ENCODE data around the gene GABPB1.

Gene GABPB1

DNA sequence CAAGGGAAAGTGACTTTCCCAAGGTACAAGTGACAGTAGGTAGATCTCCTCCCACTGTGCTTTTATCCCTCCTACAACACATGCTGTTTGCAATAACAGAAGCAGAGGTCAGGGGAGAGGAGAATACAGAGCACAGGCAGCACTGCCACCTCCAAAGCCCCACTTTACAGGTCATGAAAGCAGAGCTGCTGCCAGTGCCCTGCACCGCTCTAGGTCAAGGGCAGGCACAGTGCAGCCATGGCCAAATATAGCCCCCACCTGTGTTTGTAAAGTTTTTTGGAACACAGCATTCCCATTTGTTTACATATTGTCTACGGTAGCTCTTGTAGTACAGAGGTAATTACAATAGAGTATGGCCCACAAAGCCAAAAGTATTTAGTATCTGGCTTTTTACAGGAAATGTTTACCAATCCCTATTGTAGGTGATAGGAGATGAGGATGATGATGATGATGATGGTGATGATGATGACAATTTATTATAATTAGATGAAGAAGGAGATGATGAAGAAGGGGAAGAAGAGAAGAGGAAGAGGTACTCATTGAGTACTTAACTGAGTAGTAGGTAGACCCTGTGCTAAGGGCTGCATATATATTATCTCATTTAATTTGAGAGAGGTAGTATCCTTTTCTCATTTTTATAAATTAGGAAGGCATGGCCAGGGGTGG, 109.9 kb downstream of the GABPB1 start:
- in situ Hi-C loops (cut with MboI; ENCODE audit: low sequenced_read_pairs), result no loop called here

DNA sequence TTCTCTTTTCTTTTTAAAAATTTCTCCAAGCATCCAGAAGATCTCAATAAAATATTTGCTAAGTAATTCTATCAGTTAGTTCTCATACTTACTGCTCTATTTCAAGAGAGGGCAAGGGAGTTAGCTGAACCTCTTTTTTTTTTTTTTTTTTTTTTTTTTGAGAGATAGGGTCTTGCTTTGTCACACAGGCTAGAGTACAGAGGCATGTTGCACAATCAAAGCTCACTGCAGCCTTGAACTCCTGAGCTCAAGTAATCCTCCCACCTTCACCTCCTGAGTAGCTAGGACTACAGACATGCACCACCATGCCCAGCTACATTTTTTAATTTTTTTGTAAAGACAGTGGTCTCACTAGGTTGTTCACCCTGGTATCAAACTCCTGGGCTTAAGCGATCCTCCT, 110.8 kb downstream of the GABPB1 start:
- in situ Hi-C loops (cut with MboI; ENCODE audit: low sequenced_read_pairs), result no loop called here

DNA sequence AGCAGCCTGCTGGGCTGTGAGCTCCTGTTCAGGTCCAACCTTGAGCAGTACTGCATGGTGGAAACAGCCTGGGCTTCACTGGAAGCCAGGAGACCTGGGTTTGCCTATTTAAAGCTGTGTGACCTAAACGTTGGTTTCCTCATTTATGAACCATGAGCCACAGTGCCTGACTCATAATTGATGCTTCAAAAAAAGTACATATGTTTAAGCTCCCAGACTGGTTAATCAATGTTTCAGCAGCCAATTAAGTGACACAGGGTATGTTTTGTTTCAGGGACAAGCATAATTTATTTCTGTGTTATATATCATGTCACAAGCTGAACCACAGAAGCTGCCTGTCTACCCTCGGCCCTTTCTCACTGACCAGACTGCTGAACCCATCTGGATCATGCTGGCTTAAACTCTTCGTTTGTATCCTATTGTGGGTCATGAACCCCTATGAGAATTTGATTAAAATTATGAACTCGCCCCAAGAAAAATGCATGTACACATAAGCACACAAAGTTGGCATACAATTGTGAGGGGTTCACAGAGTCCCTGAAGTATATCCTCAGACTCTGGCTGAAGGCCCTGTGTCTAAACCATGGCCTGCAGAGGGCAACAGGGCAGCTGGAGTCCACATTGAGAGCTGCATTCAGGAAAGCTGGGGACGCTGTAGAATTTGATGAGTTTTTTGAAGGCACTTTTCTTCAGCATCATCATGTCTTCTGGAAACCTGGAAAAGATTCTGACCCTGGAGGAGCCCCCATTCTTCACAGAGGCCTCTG, 113.1 kb downstream of the GABPB1 start:
- in situ Hi-C loops (cut with MboI; ENCODE audit: low sequenced_read_pairs), result no loop called here

DNA sequence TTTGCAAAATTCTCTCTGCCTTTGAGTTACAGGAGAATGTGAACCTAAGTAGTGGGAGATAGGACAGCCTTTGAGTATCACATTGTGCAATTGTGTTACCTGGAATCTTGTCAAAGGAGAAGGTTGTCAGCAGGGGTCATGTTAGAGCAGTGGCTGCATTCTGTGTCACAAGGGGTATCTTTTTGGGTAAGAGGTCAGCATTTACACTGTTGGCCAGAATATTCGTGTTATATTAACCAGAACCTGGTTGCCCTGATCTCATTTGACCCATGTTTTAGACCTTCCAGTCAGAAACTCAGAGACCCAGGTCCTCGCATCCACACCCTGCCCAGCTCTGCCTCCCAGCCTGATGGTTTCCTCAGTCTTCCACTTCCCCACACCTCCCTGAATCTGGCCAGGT, 116.7 kb downstream of the GABPB1 start:
- in situ Hi-C loops (cut with MboI; ENCODE audit: low sequenced_read_pairs), result no loop called here

DNA sequence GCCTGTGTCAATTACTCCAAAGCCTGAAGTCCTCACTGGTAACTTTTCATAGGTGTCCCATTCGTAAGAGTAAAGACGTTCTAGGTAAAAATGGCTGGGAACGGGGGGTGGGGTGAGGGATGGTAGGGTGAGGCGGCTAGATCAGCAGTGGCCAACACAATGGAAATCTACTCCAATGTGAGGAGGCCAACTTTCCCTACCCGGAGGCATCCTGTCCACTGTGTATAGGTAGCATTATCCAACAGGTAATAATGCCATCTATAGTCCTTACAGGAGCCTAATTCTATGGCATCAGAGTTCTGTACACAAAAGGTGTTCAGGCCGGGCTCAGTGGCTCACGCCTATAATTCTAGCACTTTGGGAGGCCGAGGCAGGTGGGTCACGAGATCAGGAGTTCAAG, 118.6 kb downstream of the GABPB1 start:
- in situ Hi-C loops (cut with MboI; ENCODE audit: low sequenced_read_pairs), result no loop called here

DNA sequence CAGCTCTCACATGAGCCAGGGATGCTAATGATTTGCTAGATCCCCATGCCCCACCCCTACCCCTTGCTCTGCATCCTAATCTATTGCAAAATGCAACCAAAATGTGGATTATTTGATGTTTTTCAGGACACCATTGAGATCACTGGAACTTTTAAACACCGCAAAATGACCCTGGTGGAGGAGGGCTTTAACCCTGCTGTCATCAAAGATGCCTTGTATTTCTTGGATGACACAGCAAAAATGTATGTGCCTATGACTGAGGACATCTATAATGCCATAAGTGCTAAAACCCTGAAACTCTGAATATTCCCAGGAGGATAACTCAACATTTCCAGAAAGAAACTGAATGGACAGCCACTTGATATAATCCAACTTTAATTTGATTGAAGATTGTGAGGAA, 119.2 kb downstream of the GABPB1 start:
- in situ Hi-C loops (cut with MboI; ENCODE audit: low sequenced_read_pairs), result no loop called here

DNA sequence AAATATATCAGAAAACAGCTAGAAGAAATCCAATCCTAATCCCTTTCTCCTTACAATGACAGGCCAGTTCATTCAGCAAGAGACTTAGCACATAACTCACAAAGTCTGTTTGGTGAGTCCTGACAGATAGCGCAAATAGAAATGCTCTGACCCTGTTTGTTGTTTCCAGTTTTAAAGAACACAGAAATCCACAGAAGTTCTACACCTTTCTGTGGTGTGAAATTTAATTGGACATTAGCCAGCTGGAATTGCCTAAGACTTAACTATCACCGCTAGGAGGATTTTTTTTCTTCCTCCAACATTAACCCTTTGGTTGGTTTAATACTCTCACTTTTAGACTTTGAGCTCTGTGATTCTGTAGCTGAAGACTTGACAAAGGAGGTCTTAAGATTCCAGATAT, 120.2 kb downstream of the GABPB1 start:
- in situ Hi-C loops (cut with MboI; ENCODE audit: low sequenced_read_pairs), result no loop called here

DNA sequence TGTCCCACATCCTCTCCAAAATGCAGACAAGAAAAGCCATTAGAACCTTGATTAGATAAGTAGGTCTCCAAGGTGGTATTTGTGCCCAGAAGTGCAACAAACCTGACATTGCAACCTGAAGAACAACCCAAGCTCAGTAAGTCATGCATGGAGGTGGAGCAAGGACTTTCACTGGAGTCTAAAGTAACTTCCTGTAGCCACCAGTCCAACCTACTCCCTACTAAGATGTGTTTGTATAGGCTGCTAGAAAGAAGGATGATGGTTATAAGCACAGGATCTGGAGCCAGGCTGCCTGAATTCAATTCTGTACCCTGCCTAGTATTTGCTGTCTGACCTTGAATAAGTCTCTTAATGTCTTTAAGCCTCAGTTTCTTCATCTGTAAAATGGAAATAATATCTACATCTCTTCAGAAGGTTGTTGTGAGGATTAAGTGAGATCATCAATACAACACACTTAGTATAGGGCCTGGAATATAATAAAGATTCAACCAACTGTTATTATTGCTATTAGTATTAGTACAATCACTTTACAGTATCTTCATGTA, 121.7 kb downstream of the GABPB1 start:
- in situ Hi-C loops (cut with MboI; ENCODE audit: low sequenced_read_pairs), result no loop called here

DNA sequence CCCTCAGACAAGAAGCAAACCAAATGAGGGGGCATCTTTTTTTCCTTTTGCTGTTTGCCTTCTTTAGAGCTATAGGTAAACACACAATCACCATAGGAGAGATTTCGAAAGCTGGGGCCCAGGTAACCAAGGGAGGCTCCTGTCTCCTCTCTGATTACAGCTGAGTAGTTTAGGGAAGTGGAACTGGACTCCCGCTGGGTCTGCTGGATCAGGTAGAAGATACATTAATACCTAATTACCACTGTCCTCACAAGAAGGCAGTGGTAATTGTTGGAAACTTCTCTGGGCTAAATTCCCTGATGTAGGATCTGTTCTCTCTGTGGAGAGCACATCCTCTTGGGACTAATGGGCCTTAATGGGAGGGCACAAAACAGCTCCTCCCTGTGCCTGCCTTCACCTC, 122.2 kb downstream of the GABPB1 start:
- in situ Hi-C loops (cut with MboI; ENCODE audit: low sequenced_read_pairs), result no loop called here

DNA sequence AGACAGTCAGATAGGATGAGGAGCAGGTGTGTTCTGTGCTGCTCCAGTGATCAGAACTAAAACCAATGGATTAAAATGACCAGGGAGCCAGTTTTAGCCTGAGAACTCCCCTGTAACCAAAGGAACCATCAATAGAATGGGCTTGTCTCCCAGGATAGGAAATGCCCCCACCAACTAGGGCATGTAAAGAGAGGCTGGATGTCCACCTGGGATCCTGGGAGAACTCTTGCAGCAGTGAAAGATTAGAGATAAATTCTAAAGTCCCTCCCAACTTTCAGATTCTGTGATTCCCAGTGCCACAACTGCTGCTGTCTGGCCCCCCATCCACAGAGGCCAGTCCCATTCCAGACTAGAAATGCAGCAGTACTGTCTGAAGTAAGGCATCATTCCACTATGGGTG, 123.2 kb downstream of the GABPB1 start:
- in situ Hi-C loops (cut with MboI; ENCODE audit: low sequenced_read_pairs), result no loop called here

DNA sequence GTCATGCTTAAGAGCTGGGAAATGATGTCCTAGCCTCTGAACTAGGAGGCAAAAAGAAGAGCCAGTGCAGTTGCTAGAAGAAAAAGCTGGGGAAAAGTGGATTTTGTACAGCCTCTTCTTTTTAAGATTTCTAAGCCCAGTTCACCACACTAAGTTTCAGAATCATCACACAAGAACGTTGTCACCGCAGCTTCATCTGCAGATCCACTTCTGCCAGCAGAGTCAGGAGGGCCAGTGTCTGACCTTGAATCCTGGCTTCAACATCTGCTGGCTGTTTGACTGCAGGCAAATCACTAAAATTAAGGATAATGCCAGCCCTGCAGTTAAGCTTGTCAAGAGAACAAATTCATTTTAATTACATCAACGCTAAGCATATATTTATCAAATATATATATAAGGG, 125.7 kb downstream of the GABPB1 start:
- in situ Hi-C loops (cut with MboI; ENCODE audit: low sequenced_read_pairs), result no loop called here

DNA sequence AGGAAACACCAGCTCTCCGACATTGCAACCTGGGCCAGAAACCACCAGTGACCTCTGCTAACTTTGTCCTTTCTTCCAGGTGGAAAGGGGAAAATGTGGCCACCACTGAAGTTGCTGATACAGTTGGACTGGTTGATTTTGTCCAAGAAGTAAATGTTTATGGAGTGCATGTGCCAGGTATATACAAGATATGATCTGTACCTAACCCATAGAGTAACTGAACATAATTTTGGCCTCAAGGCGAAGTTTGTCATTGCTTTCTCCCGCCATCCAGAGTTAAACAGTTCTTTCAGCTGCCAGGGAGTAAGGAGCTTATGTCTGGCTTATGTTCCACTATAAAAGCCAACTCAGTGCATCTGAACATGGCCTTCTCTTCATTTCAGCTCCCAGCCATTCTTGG, 126.1 kb downstream of the GABPB1 start:
- in situ Hi-C loops (cut with MboI; ENCODE audit: low sequenced_read_pairs), result no loop called here

DNA sequence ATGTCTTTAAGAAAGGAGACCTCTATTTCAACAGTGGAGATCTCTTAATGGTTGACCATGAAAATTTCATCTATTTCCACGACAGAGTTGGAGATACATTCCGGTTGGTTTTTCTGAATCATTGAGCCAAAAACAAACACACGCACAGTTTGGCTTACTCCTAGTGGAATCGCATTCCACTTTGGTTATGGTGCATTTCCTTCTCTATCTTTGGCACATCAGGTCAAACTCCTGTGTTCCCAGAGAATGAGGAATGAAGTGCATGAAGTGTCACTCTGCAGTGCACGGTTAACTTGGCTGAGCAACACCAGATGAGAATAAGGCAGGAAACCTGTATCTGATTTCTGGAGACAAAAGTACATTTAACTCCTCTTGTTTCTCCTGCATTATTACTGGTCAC, 127.9 kb downstream of the GABPB1 start:
- in situ Hi-C loops (cut with MboI; ENCODE audit: low sequenced_read_pairs), result no loop called here

DNA sequence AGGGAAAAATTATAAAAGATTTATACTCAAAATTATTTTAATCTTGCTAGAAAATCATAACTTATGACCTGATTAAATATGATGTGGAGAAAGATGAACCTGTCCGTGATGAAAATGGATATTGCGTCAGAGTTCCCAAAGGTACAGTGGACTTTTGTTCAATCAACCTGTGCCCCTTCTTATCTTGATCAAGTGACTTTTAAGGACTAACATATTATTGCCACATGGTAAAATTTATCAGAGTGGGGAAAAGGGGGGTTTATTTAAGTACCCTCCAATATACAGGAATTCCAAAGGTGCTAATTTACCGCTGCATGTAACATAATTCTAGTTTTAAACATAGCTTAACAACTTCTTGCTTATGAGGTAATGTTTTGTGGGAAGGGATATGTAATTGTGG, 129.1 kb downstream of the GABPB1 start:
- in situ Hi-C loops (cut with MboI; ENCODE audit: low sequenced_read_pairs), result no loop called here

Data from hTERT RPE-1 (cell line).